K562 (cell line): Measurements from ENCODE around the gene LRP1B. TPM values are rescaled to one million over a fixed set of nuclear protein-coding genes. Genes with fewer than 3 reads are reported as not detected.
A peak's percentile ranks its signal among the peaks of the same experiment; 100 is the strongest.

ENCODE experiments used
- ATAC-seq: fragments of 200-7000 bp; cut with Tn5 transposase; 3 replicates; pipeline ENCODE4 v1.9.1; 2020; ENCODE audit warnings: moderate library complexity
- BruUV-seq: library from RNA; stranded (reverse); fragments of 400-500 nt; replicated peaks from 2 replicates; lab custom pipeline; 2021; lab: Mats Ljungman, UMichigan
- CTCF ChIA-PET: fragments of 300-600 bp; formaldehyde crosslinking; extraction: SDS; loops from one replicate; lab custom pipeline; 2021; ENCODE audit warnings: low intra/inter-chr PET ratio; lab: Yijun Ruan, JAX
- POLR2A ChIA-PET: fragments of 300-600, 350-650 bp; sonication (Branson Sonifier 250); formaldehyde crosslinking; extraction: SDS; loops from one replicate; lab custom pipeline; 2021; ENCODE audit warnings: antibody characterized with exemption, inconsistent platforms; lab: Yijun Ruan, JAX
- DNase-seq, 4 experiments: peaks; one replicate each; pipeline versions ENCODE4 v3.0.0 to v3.0.0-alpha.2; 2011 to 2018; ENCODE audit warnings: low spot score in 3 of 4, mixed read lengths in 3 of 4; ENCODE audit errors: extremely low read depth in 1 of 4
- FAIRE-seq: peaks from 2 replicates; lab custom pipeline; 2011; peaks lifted over from hg19 to GRCh38; lab: Jason Lieb, UNC
- H2AFZ ChIP-seq: 2 replicates; pipeline ENCODE4 v1.6.0; 2011; ENCODE audit warnings: low read depth, low read length, control low read depth, inconsistent platforms
- H3K27ac ChIP-seq: fragments of 200-600 bp; 3 replicates; pipeline ENCODE4 v1.8.0; 2011; ENCODE audit warnings: low read depth, mild to moderate bottlenecking, control low read depth, inconsistent platforms, low read length, moderate library complexity, mixed read lengths; ENCODE audit errors: extremely low read depth
- H3K27me3 ChIP-seq, 2 experiments: fragments of 300-600 bp in 1 of 2; 2 replicates in 1 of 2; 3 replicates in 1 of 2; pipeline versions ENCODE4 v1.6.0 to v1.8.0; 2011; ENCODE audit warnings: inconsistent platforms in 2 of 2, low read length in 2 of 2, mild to moderate bottlenecking in 1 of 2, mixed read lengths in 1 of 2, moderate library complexity in 1 of 2; ENCODE audit not compliant: control insufficient read depth in 2 of 2, insufficient read depth in 2 of 2
- H3K36me3 ChIP-seq: fragments of 300-600 bp; 3 replicates; pipeline ENCODE4 v1.8.0; 2011; ENCODE audit warnings: mild to moderate bottlenecking, low read length, inconsistent platforms; ENCODE audit not compliant: control insufficient read depth, insufficient read depth
- H3K4me1 ChIP-seq, 2 experiments: fragments of 200-600 bp in 1 of 2; replicated peaks in 1 of 2; 2 replicates in 1 of 2; 3 replicates in 1 of 2; pipeline versions ENCODE4 v1.5.1 to v1.8.0; 2011; ENCODE audit warnings: inconsistent platforms in 2 of 2, low read length in 2 of 2, mild to moderate bottlenecking in 1 of 2, mixed read lengths in 1 of 2, moderate library complexity in 1 of 2; ENCODE audit not compliant: control insufficient read depth in 2 of 2, insufficient read depth in 2 of 2
- H3K4me2 ChIP-seq: 2 replicates; pipeline ENCODE4 v1.6.1; 2011; ENCODE audit warnings: low read length, control low read depth, inconsistent platforms, mixed read lengths; ENCODE audit not compliant: insufficient read depth
- H3K4me3 ChIP-seq: fragments of 200-600 bp; sonication (generic), shearing (Covaris generic); 2 replicates; pipeline ENCODE4 v1.5.1; 2016; ENCODE audit warnings: control low read depth, inconsistent platforms
- H3K79me2 ChIP-seq: fragments of 200-600 bp; 3 replicates; pipeline ENCODE4 v1.8.0; 2011; ENCODE audit warnings: low read length, inconsistent platforms; ENCODE audit not compliant: control insufficient read depth, insufficient read depth
- H3K9ac ChIP-seq, 2 experiments: 2 replicates each; pipeline versions ENCODE4 v1.6.0 to v1.6.1; 2011; ENCODE audit warnings: low read depth in 2 of 2, low read length in 2 of 2, control low read depth in 1 of 2, inconsistent platforms in 1 of 2, mild to moderate bottlenecking in 1 of 2, mixed read lengths in 1 of 2; ENCODE audit not compliant: insufficient read depth in 1 of 2
- H3K9me1 ChIP-seq: one replicate; pipeline ENCODE4 v1.6.0; 2011; ENCODE audit warnings: inconsistent platforms, mild to moderate bottlenecking, low read length, moderate library complexity; ENCODE audit not compliant: control insufficient read depth, insufficient read depth
- H3K9me3 ChIP-seq: replicated peaks from 2 replicates; pipeline ENCODE4 v1.5.1; 2011; ENCODE audit warnings: low read depth, low read length, inconsistent platforms; ENCODE audit not compliant: control insufficient read depth, insufficient read depth
- H4K20me1 ChIP-seq: replicated peaks from 2 replicates; pipeline ENCODE4 v1.6.1; 2011; ENCODE audit warnings: low read length, inconsistent platforms, mixed read lengths; ENCODE audit not compliant: control insufficient read depth, insufficient read depth
- ATF3 ChIP-seq, 2 experiments: fragments of 450-650 bp in 1 of 2; sonication (generic) in 1 of 2; formaldehyde crosslinking in 1 of 2; IDR thresholded peaks in 1 of 2; conservative IDR thresholded peaks in 1 of 2; 2 replicates each; pipeline versions ENCODE4 v1.6.1 to v1.8.1; 2016 to 2023; ENCODE audit warnings: mild to moderate bottlenecking in 2 of 2, moderate library complexity in 2 of 2, inconsistent platforms in 1 of 2, missing genetic modification reagents in 1 of 2
- FIP1L1 ChIP-seq: fragments of 200-400 bp; formaldehyde crosslinking; IDR thresholded peaks from 2 replicates; pipeline ENCODE4 v1.6.1; 2018; ENCODE audit warnings: mild to moderate bottlenecking, low read depth, low read length; ENCODE audit not compliant: poor library complexity, severe bottlenecking
- MAFF ChIP-seq: IDR thresholded peaks from 2 replicates; pipeline ENCODE4 v1.6.1; 2012; ENCODE audit warnings: low read length, improper control_type of control experiment
- MAFG ChIP-seq: fragments of 450-650 bp; conservative IDR thresholded peaks from 2 replicates; pipeline ENCODE4 v1.6.1; 2016; ENCODE audit warnings: missing genetic modification characterization, missing compliant biosample characterization
- PRDM10 ChIP-seq: fragments of 450-650 bp; IDR thresholded peaks from 2 replicates; pipeline ENCODE4 v1.6.1; 2018; ENCODE audit not compliant: partially characterized antibody
- RERE ChIP-seq: sonication (generic); formaldehyde crosslinking; IDR thresholded peaks from 2 replicates; pipeline ENCODE4 v1.8.0; 2023; ENCODE audit warnings: missing genetic modification reagents, mild to moderate bottlenecking, borderline replicate concordance
- ZNF277 ChIP-seq: fragments of 250-450 bp; sonication (Bioruptor Pico); IDR thresholded peaks from 2 replicates; pipeline ENCODE4 v1.8.0; 2022; ENCODE audit warnings: inconsistent platforms, mild to moderate bottlenecking, moderate library complexity, borderline replicate concordance
- WGBS: fragments of 100-300 bp; shearing (Covaris generic); methylation state at CpG from one replicate; pipeline ENCODE4 v1.1.6; 2016; ENCODE audit warnings: low coverage, mixed read lengths; ENCODE audit not compliant: insufficient coverage; ENCODE audit errors: missing lambda C conversion rate; 5-methylcytosine and 5-hydroxymethylcytosine counted together
- in situ Hi-C: fragments of 300-500 bp; cut with MboI; formaldehyde crosslinking; loops from 4 replicates; pipeline ENCODE4 v1.15.0; 2018; ENCODE audit warnings: inconsistent platforms, mixed read lengths
- intact Hi-C: fragments of 100-400 bp; cut with micrococcal nuclease; formaldehyde crosslinking; loops from 2 replicates; pipeline ENCODE4 v1.14.2; 2022
- polyA plus RNA-seq, 8 experiments: library from polyadenylated mRNA; depleted of rRNA in 4 of 8; stranded (reverse) in 5 of 8; unstranded in 3 of 8; fragments of >200 nt; fragmentation: Nextera tagmentation in 2 of 8; fragmentation: Illumina TruSeq in 1 of 8; extraction: Ambion mirVana in 2 of 8; extraction: Trizol in 1 of 8; gene quantifications; 2 replicates each; pipeline versions ENCODE4 v1.2.1 to v1.2.3, GENCODE V29; 2011 to 2014; ENCODE audit warnings: inconsistent platforms in 1 of 8, missing spikeins in 1 of 8
- total RNA-seq, 7 experiments: library from RNA; depleted of rRNA in 6 of 7; stranded (reverse); fragments of >200 nt in 6 of 7; fragmentation: Illumina TruSeq in 2 of 7; extraction: Trizol in 2 of 7; gene quantifications; 2 replicates each; pipeline versions ENCODE4 v1.2.1 to v1.2.3, GENCODE V29; 2011 to 2021; ENCODE audit warnings: low replicate concordance in 1 of 7

The LRP1B gene
- total and polyA plus RNA-seq, 9 of the 15 experiments (the other 6 are each of a cell fraction or from before 2014, with no cell fraction given): not detected

- 0 out of 2 replicates have a peak, but pooled peaks have one; percentile 2 for TF ChIP-seq MAFF
- TF ChIP-seq ZNF277 (CRISPR knock-in tag): no peak
Observed at GRCh38 chr2:141003967-141004657, 1126.7 kb downstream of the LRP1B start (continued).

DNA sequence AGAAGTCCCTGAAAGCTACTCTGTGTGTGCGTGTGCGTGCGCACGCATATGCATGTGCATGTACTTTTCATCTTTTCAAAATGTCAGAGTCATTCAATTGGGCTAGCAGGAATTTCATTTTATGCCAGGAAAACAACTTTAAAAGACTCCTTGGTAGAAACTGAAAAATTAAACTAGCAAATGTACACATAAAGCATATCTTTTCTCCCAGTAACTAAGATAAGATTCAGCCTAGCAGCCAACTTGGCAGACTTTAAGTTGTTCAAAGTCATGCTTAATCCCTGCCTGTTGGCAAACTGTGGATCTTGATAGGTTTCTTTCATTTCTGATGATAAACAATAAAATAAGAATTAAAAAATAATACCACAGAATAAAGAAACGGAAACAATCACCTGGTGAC, 1129.1 kb downstream of the LRP1B start:
- Histone ChIP-seq H3K4me3 (no peak overlapping the region), H3K9me1 (no peaks in the 10 kb centered on the region), H3K27me3 (no peaks in the 10 kb centered on the region), H3K9me3 (no peaks in the 10 kb centered on the region), H3K4me2 (no peak overlapping the region), H4K20me1 (no peaks in the 10 kb centered on the region), H3K79me2 (no peaks in the 10 kb centered on the region), H3K36me3 (no peaks in the 10 kb centered on the region), H3K27ac (no peak overlapping the region), H2AFZ (no peak overlapping the region), H3K4me1 (no peaks in the 10 kb centered on the region), H3K9ac (no peak overlapping the region)
- intact Hi-C loops: no loop called here
- WGBS: 0% methylated on average over 4 of the region's 5 CpGs
- FAIRE-seq: no peak
- in situ Hi-C loops: no loop called here
- BruUV-seq: no TSS peak
- no peak for DNase-seq
- ChIA-PET CTCF (no interaction called here), POLR2A (no interaction called here)
- ATAC-seq: no peak
- TF ChIP-seq ATF3 (IDR thresholded peaks at IDR 0.05): no peak
- TF ChIP-seq ATF3 (CRISPR knock-in tag; conservative IDR thresholded peaks at IDR 0.05): no peak
- no peak for TF ChIP-seq FIP1L1
- TF ChIP-seq MAFG (tag): no peak
- no peak for TF ChIP-seq PRDM10
- no peak for TF ChIP-seq RERE (CRISPR knock-in tag)
